ENCODE results near the gene ACP6.
A peak's percentile ranks its signal among the peaks of the same experiment; 100 is the strongest.

Gene ACP6

DNA sequence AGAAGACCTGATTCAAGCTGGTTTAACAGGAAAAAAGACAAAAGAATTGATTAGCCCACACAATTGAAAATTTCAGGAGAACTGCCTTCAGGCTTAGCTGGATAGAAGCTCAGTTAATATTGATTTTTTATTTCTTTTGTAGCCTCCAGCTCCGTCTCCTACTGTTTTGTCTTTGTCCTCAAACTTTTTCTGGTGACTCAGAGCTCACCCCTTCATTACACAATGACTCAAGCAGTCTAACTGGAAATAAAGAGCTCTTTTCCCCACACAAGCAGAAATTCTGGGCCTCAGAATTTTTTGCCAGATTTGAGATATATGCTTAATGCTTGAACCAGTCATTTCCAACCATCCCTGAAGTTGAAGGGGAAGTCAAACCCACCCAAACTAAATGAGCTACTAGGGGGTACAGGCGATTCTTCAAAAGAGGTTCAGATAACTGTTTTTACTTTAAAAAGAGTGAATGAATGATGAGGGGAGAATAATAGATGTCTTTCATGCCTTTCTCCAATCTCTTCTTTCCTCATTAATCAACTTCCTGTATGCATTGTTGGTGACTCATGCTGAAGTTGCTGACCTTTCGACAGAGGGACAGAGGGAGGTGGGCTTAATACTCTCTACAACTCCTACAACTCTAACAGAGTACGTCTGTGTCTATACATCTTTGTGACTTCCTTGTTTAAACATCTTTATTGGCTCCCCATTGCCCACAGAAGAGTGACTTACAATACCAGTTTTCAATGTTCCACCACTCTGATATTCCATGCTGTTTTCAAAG is 6.2 kb upstream of the ACP6 start:
- DNase-seq: no peak
- Histone ChIP-seq H3K36me3 (no peaks in the 10 kb centered on the region), H3K9me3 (no peaks in the 10 kb centered on the region; the same call in 1 of the 2 replicates), H3K4me1 (no peaks in the 10 kb centered on the region), H3K4me3 (ENCODE audit: low read depth, low read length) (no peak overlapping the region), H3K27me3 (no peaks in the 10 kb centered on the region; the same call in 1 of the 2 replicates)
- TF ChIP-seq, protein P1, sequence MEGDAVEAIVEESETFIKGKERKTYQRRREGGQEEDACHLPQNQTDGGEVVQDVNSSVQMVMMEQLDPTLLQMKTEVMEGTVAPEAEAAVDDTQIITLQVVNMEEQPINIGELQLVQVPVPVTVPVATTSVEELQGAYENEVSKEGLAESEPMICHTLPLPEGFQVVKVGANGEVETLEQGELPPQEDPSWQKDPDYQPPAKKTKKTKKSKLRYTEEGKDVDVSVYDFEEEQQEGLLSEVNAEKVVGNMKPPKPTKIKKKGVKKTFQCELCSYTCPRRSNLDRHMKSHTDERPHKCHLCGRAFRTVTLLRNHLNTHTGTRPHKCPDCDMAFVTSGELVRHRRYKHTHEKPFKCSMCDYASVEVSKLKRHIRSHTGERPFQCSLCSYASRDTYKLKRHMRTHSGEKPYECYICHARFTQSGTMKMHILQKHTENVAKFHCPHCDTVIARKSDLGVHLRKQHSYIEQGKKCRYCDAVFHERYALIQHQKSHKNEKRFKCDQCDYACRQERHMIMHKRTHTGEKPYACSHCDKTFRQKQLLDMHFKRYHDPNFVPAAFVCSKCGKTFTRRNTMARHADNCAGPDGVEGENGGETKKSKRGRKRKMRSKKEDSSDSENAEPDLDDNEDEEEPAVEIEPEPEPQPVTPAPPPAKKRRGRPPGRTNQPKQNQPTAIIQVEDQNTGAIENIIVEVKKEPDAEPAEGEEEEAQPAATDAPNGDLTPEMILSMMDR (IDR thresholded peaks at IDR 0.05; ENCODE audit: low read depth, low read length): no peak

DNA sequence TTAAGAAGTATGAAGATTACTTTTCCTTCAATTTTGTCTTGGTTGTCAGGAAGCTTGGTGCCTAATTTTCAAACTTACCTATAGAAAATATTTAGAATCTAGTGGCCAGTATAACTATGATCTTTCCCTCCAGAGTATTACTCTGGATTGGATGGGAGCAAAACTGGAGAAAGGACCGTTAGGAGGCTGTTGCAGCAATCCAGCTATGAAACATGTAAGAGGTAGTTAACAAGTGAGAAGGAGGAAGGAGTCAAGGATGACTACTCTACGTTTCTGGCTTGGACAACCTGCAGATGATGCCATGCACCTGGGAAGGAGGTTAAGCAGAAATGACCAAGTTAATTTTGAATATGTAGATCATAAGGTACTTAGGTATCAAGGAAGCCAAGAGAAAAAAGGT is 3.5 kb upstream of the ACP6 start:
- TF ChIP-seq, protein P1 (IDR thresholded peaks at IDR 0.05; ENCODE audit: low read depth, low read length): no peak
- Histone ChIP-seq H3K36me3 (no peaks in the 10 kb centered on the region), H3K4me1 (no peaks in the 10 kb centered on the region)

DNA sequence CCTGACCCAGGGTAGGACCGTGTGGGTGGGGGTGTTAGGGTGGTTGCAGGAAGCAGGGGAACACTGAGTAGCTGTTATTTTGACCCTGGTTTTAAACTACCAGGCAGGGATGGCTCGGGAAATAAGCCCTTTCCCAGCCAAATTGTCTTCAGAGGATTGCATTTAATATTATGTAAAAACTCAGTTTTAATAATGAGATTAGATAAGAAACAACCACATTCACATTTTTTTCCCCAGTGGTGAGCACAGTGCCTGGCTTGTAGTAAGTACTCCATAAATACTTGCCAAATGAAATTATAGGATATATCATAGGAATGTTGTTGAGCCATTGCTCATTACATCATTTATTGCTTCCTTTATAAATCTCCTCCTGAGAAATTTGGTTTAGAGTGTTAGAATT is 3.1 kb upstream of the ACP6 start:
- H3K36me3 ChIP-seq: no peaks in the 10 kb centered on the region
- TF ChIP-seq, protein P1 (IDR thresholded peaks at IDR 0.05; ENCODE audit: low read depth, low read length): no peak
- no peaks in the 10 kb centered on the region for H3K4me1 ChIP-seq
- no peaks in the 10 kb centered on the region for H3K9me3 ChIP-seq
- no peak for DNase-seq
- H3K27me3 ChIP-seq: no peaks in the 10 kb centered on the region; the same call in 1 of the 2 replicates
- H3K4me3 ChIP-seq (ENCODE audit: low read depth, low read length): no peak overlapping the region

More for the DNA sequence above, 3.5 kb upstream of the ACP6 start:
- DNase-seq: no peak
- H3K4me3 ChIP-seq (ENCODE audit: low read depth, low read length): no peak overlapping the region
- H3K9me3 ChIP-seq: no peaks in the 10 kb centered on the region
- no peaks in the 10 kb centered on the region; the same call in 1 of the 2 replicates for H3K27me3 ChIP-seq

DNA sequence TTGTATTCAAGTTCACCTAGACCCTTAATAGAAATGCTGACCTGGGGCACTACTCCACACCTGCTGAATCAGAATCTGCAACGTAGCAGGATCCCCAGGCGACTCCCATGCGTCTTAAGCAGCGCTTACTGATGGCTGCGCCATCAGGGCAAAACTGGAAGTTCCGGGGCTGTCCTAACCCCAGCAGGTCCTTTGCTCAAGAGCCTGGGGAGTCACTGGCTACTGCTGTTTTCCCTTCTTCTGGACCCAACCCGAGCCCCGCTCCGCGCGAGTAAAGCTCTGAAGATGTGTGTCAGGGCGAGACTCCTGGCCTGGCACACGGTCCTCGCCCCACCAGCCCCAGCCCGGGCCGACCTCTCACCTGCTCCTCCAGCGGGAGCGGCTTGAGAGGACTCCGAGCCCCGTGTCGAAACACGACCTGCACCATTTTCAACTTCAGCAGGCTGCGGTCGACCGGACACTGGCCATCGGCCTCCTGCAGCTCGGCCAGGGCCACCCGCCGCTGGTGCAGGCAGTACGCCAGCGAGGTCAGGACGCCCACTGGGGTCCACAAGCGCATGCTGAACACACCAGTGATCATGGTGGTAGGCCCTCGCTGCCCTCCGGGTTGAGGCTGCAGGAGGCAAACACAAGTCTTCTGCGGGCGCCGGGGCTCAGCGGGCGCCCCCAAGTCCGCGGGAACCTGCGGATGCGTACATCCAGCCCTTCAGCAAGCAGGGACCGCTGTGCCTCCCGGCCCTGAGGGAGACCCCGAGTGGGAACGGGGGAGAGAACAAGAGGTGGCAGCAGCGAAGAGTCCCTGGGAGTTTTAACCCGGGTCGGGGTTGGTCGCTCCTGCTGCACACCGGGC is 630 bp downstream of the ACP6 start:
- Histone ChIP-seq H3K4me3 (ENCODE audit: low read depth, low read length) (peak overlapping the region; percentile 90), H3K4me1 (no peaks in the 10 kb centered on the region), H3K36me3 (no peaks in the 10 kb centered on the region), H3K27me3 (no peaks in the 10 kb centered on the region; the same call in 1 of the 2 replicates), H3K9me3 (no peaks in the 10 kb centered on the region)
- TF ChIP-seq, protein P1 (IDR thresholded peaks at IDR 0.05; ENCODE audit: low read depth, low read length): no peak
- peak; percentile 32 for DNase-seq

- TF ChIP-seq, protein P1 (IDR thresholded peaks at IDR 0.05; ENCODE audit: low read depth, low read length): peak; percentile 37
- no peak for DNase-seq
- no peaks in the 10 kb centered on the region for H3K4me1 ChIP-seq
- no peaks in the 10 kb centered on the region for H3K9me3 ChIP-seq
- H3K27me3 ChIP-seq: no peaks in the 10 kb centered on the region
- H3K36me3 ChIP-seq: no peaks in the 10 kb centered on the region
- no peak overlapping the region for H3K4me3 ChIP-seq (ENCODE audit: low read depth, low read length)
Observed at GRCh38 chr1:147665521-147665920, 4.8 kb downstream of the ACP6 start.
